ENCODE results near the gene RHBDL1.

RHBDL1 gene

GRCh38 chr16:629833-630248 is 45.6 kb upstream of the RHBDL1 start:
- H3K9me3 ChIP-seq (ENCODE audit: control insufficient read depth, insufficient read depth, low read length), result no peaks in the 10 kb centered on the region
- H3K79me2 ChIP-seq (ENCODE audit: control insufficient read depth, low read length), result peaks cover 6% of the 10 kb centered on the region
- no peak overlapping the region for H3K4me2 ChIP-seq (ENCODE audit: low read length)
- H3K4me3 ChIP-seq (ENCODE audit: low read length), result no peak overlapping the region
- H3K4me1 ChIP-seq (ENCODE audit: control insufficient read depth, low read length), result peaks cover 3% of the 10 kb centered on the region
- H3K27me3 ChIP-seq (ENCODE audit: control insufficient read depth, low read length), result no peaks in the 10 kb centered on the region
- no peak overlapping the region for H3K27ac ChIP-seq (ENCODE audit: low read depth, low read length)
- TF ChIP-seq CTCF (IDR thresholded peaks at IDR 0.05; ENCODE audit: low read depth, low read length, poor library complexity, severe bottlenecking), result no peak
- no peak for TF ChIP-seq EZH2phosphoT487 (IDR thresholded peaks at IDR 0.05; ENCODE audit: borderline replicate concordance, low read length)
- H3K36me3 ChIP-seq (ENCODE audit: control insufficient read depth, low read length), result peaks cover 18% of the 10 kb centered on the region
- no peaks in the 10 kb centered on the region for H4K20me1 ChIP-seq (ENCODE audit: control insufficient read depth, insufficient read depth, low read depth, low read length)
- H3K9me2 ChIP-seq (replicated peaks; ENCODE audit: control insufficient read depth, low read length), result no peaks in the 10 kb centered on the region
- H3F3A ChIP-seq (ENCODE audit: control insufficient read depth, insufficient read depth), result no peaks in the 10 kb centered on the region

- no peaks in the 10 kb centered on the region for H3K27me3 ChIP-seq (ENCODE audit: control insufficient read depth, low read length)
- H4K20me1 ChIP-seq (ENCODE audit: control insufficient read depth, insufficient read depth, low read depth, low read length), result no peaks in the 10 kb centered on the region
- H3K27ac ChIP-seq (ENCODE audit: low read depth, low read length), result no peak overlapping the region
- H3K4me1 ChIP-seq (ENCODE audit: control insufficient read depth, low read length), result peaks cover 8% of the 10 kb centered on the region
- H3K9me2 ChIP-seq (replicated peaks; ENCODE audit: control insufficient read depth, low read length), result no peaks in the 10 kb centered on the region
- no peaks in the 10 kb centered on the region for H3K9me3 ChIP-seq (ENCODE audit: control insufficient read depth, insufficient read depth, low read length)
- peaks cover 11% of the 10 kb centered on the region for H3K79me2 ChIP-seq (ENCODE audit: control insufficient read depth, low read length)
- H3K36me3 ChIP-seq (ENCODE audit: control insufficient read depth, low read length), result peaks cover 23% of the 10 kb centered on the region
- H3K4me3 ChIP-seq (ENCODE audit: low read length), result no peak overlapping the region
- H3F3A ChIP-seq (ENCODE audit: control insufficient read depth, insufficient read depth), result no peaks in the 10 kb centered on the region
- H3K4me2 ChIP-seq (ENCODE audit: low read length), result no peak overlapping the region
- TF ChIP-seq EZH2phosphoT487 (IDR thresholded peaks at IDR 0.05; ENCODE audit: borderline replicate concordance, low read length), result no peak
- no peak for TF ChIP-seq CTCF (IDR thresholded peaks at IDR 0.05; ENCODE audit: low read depth, low read length, poor library complexity, severe bottlenecking)
Observed at GRCh38 chr16:630249-630814, 45.1 kb upstream of the RHBDL1 start.

- TF ChIP-seq EZH2phosphoT487 (IDR thresholded peaks at IDR 0.05; ENCODE audit: borderline replicate concordance, low read length) (no peak), CTCF (IDR thresholded peaks at IDR 0.05; ENCODE audit: low read depth, low read length, poor library complexity, severe bottlenecking) (no peak)
- Histone ChIP-seq H3K79me2 (ENCODE audit: control insufficient read depth, low read length) (peaks cover 16% of the 10 kb centered on the region), H3K4me1 (ENCODE audit: control insufficient read depth, low read length) (peaks cover 9% of the 10 kb centered on the region), H3K36me3 (ENCODE audit: control insufficient read depth, low read length) (peaks cover 29% of the 10 kb centered on the region), H4K20me1 (ENCODE audit: control insufficient read depth, insufficient read depth, low read depth, low read length) (no peaks in the 10 kb centered on the region), H3K9me2 (replicated peaks; ENCODE audit: control insufficient read depth, low read length) (no peaks in the 10 kb centered on the region), H3K9me3 (ENCODE audit: control insufficient read depth, insufficient read depth, low read length) (no peaks in the 10 kb centered on the region), H3F3A (ENCODE audit: control insufficient read depth, insufficient read depth) (no peaks in the 10 kb centered on the region), H3K27ac (ENCODE audit: low read depth, low read length) (no peak within 1 kb of the TSS), H3K4me3 (ENCODE audit: low read length) (no peak within 1 kb of the TSS), H3K27me3 (ENCODE audit: control insufficient read depth, low read length) (no peaks in the 10 kb centered on the region), H3K4me2 (ENCODE audit: low read length) (no peak within 1 kb of the TSS)
Observed at GRCh38 chr16:630815-631405, 44.6 kb upstream of the RHBDL1 start, which contains the start of gene WFIKKN1. Gene WFIKKN1, plus strand, starts transcription at chr16:630985. Its CDS starts 269 bp downstream, at chr16:631254.
